ENCODE data around the gene TIAM2.

GRCh38 chr6:155026022-155026705 lies 31.0 kb downstream of the TIAM2 start:
- TF ChIP-seq ZBED1 (IDR thresholded peaks at IDR 0.05; ENCODE audit: borderline replicate concordance) = no peak
- no peak for TF ChIP-seq EP300 (IDR thresholded peaks at IDR 0.05; ENCODE audit: borderline replicate concordance in 1 of 2, control insufficient read depth in 1 of 2, low read depth in 2 of 2, low read length in 2 of 2)
- no peak for TF ChIP-seq CTCF (IDR thresholded peaks at IDR 0.05 in 2 of 3, conservative IDR thresholded peaks at IDR 0.05 in 1 of 3; ENCODE audit: control insufficient read depth in 2 of 3, extremely low read depth in 1 of 3, insufficient read depth in 1 of 3, low read depth in 3 of 3, low read length in 3 of 3)
- TF ChIP-seq PML (IDR thresholded peaks at IDR 0.05; ENCODE audit: low read length) = no peak
- no peak for TF ChIP-seq POLR2A (IDR thresholded peaks at IDR 0.05; ENCODE audit: low read depth, low read length)

Measured in GM12878 (cell line).